CMK (cell line): ENCODE measurements around the gene SUSD6.
"Not testable (repeated sequence)": the region's sequence is repeated elsewhere in the genome, so short reads cannot be mapped to it uniquely, and the experiment has no call there.

Source experiments
- DNase-seq: peaks from one replicate; pipeline ENCODE4 v3.0.0-alpha.2; 2010; ENCODE audit warnings: low read depth

The SUSD6 gene

DNA sequence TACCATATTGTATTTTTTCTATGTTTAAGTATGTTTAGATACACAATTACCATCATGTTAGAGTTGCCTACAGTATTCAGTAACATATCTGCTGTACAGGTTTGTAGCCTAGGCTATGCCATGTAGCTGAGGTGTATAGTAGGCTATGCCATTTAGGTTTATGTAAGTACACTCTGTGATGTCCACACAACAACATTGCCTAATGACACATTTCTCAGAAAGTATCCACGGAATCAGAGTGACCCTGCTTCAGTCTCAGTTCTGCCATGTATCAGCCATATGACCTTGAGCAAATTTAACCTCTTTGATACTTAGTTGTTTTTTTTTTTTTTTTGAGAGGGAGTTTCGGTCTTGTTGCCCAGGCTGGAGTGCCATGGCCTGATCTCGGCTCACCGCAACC is 12.7 kb downstream of the SUSD6 start:
- DNase-seq, result no peak

DNA sequence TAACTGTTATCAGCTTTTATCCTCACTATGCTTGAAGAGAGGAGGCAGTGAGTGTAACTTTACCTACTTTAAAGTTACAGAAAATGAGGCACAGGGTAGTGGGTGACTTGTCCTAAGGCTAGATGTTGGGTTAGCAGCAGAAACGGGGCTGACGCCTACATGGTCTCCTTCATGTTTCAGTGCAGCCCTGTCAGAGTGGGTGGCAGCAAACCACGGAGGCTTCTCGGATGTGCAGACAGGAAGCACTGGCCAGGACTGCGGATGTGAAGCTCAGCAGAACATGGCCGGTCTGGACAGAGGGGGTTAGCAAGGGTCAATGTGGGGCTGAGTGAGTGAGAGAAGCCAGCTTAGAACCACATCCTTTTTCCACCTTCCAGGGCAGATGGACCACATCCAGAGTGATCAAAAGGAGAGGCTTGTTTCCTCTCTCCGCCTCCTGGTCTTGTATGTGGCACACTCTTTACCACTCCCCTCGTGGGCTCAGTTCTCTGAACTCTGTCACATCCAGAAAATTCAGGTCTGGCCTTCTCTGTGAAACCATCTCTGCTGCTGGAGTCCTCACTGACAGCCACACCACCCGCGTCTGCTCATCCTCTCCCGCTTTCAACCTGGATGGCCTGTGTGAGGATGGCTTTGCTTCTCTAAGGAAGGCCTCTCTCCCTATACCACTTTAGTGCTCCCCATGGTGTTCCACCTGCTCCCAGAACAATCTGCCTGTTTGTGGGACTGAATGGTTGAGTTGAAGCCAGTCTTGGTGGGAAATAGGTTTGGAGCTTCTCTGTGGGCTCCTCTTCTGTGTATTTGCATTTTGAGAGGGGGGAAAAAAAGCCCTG is 14.1 kb downstream of the SUSD6 start:
- DNase-seq, result peak; percentile 91

DNA sequence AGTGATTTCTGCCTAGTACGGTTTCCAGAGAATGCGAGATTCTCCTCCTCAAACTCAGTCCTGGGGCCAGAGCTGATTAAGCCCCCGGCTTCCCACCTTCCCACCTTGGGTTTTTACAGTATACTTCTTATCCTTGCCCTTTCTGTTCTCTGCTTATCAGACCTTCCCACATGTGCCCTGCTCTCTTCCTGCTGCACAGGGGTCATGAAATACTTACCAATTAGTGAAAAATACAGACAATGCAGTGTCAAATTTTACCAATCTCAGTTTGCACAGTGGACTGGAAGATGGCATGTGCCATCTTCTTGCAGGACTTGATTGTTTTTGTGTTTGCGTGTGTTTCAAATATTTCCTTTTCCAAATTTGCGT is 14.7 kb downstream of the SUSD6 start:
- DNase-seq, result no peak

DNA sequence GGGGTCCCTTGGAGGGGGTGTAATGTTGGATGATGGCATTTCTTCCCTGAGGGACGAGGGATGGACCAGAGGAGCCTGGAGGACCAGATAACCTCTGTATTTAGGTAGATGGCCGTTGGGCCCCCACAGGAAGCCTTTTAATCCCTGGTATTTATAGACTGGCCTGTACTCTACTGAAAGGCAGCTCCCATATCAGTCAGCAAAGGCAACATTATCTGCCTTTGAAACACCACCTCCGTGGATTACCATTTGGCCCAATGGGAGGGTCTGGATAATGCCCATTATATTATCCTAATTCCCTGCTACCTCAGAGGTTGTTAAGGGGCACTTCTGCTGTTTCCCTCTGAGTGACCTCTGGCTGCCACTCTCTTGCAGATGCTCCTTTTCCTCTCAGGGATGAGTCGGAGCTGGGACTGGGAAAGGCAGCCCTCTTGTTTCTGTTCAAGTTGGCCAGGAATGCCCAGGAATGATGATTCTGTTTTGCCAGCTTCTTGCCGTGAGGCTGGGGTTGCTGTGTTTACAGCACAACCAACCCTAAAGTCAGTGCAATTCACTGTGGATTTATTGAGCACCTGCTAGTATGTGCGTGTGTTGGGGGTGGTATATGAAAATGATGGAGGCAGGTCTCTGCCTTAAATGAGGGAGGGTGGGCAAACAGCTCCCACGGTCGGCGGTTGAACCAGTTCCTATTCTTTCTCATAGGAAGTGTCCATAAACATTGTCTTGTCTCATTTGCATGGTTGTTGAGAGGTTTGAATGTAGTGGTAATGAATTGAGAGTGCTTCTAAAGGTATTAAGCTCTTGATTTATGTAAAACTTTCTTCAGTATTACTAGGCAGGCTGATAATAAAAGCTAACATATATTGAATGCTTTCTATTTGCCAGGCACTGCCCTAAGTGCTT is 18.1 kb downstream of the SUSD6 start:
- DNase-seq, result no peak

DNA sequence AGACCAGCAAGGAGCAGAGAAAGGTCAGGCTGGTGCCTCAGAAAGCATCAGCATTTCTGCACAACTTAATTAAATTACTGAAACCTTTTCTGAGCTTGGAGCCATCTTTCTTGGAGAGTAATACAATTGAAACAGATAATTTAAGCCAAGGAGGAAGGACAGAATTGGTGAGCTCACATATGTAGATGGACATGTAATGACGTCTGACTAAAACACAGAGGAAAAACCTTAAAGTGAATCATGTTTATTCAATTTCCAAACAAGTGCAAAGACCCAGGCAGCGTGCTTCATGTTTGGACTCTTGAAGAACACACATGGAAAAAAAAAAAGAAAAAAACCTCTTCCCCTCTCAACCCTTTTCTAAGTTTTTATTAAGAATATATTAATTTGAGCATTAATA is 19.0 kb downstream of the SUSD6 start:
- DNase-seq, result no peak

DNA sequence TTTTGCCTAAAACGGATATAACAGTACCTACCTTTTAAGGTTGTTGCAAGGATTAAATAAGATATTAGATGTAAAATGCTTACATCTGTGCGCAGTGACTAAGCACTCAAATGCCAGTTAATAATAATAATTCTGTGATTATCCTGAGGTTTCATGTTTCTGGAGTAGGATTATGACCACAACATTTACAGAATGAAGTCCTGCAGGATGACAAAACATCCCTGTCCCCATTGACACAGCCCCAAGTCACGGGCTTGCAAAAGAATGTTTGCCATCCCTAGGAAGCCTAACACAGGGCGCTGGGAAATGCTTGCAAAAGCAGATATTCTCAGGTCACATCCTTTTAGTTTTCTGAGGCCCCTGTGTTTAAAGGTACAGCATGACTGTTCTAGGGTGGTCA is 20.1 kb downstream of the SUSD6 start:
- no peak for DNase-seq

DNA sequence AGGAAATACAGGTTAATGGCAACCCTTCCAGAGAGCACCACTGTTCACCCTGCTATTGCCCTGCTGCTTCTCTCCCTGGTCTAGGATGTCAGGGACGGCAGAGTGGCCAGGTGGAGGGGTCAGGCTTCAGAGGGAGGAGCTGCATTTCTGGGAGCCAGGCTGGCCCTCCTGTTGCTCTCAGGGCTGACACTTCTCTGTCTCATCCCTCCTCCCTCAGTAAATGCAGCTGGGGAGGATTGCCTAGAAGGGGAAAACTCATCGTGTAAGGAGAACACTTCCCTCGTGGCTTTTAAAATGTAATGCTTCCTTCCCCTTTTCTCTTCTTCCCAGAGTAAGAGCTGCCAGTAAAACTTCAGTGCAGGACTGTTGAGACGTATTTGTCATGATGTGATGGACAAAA is 20.8 kb downstream of the SUSD6 start:
- DNase-seq, result no peak

DNA sequence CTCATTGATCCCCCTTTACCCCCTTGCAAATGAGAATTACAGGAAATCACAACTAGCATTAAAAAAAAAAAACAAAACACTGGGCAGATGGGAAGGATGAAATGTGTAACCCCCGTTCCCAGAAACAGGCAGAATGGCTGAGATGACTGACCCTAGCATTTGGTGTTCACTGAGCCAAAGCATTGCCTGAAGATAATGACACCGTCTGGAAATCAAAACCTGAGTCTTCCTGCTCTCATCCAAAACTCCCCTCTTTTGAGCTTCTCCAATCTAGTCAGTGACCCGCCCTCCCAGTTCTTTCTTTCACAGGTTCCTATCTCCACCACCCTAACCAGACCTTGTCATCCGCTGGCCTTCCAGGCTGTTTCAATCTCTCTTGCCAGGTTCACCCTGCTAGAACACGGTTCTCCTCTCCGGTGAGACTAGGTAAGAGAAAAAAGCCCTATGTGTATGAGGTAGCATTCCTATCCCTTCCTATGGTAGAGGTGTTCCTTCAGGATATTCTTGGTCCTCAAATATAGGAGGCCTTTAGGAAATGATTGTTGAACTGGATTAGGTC is 21.3 kb downstream of the SUSD6 start:
- no peak for DNase-seq

DNA sequence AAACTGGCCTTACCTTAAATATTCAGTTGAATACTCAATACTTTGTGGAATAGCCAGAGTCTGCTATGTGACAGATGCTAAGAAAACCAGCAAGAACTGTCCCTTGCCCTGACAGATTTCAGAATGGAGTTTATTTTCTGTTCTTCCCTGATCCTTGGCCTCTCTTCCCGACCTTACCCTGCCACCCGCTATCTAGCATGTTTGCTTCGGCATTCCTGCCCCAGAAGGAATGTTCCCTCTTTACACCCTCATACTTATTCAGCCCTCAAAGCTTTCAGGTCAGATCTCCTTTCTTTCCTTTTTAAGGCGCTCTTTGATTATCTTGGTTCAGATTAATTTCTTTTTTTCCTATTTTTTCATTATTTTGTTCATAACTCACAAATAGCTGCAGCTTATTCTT is 21.8 kb downstream of the SUSD6 start:
- DNase-seq, result no peak

DNA sequence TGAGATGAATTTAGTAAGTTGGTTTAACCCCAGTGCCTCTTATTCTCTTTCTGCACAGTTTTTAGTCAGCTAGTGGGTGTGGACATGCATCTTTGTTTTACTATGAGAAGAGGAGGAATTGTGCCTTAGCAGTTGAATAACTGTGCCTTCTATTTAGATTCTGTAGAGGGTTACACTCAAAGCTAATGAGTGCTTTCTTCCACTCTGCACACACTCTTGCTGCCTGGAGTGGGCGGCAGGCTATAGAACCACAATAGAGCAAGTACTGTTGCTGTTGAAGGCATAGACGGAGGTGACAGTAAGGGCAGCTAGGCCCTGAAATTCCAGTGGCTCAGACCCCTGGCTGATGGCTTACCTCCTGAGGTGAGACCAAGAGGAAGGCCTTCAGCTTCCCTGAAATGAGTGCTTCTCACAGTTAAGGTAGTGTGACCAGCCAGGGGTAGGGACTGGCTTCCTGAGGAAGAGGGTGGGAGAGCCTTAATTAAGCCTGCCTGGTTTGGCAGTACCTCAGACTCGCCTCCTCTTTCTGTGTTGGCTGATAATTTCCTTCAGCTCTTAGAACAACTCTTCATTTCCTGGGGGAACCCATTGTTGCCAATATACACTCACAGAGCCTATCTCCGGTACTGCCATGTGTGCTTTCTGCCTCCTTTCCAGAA is 24.7 kb downstream of the SUSD6 start:
- DNase-seq, result no peak

DNA sequence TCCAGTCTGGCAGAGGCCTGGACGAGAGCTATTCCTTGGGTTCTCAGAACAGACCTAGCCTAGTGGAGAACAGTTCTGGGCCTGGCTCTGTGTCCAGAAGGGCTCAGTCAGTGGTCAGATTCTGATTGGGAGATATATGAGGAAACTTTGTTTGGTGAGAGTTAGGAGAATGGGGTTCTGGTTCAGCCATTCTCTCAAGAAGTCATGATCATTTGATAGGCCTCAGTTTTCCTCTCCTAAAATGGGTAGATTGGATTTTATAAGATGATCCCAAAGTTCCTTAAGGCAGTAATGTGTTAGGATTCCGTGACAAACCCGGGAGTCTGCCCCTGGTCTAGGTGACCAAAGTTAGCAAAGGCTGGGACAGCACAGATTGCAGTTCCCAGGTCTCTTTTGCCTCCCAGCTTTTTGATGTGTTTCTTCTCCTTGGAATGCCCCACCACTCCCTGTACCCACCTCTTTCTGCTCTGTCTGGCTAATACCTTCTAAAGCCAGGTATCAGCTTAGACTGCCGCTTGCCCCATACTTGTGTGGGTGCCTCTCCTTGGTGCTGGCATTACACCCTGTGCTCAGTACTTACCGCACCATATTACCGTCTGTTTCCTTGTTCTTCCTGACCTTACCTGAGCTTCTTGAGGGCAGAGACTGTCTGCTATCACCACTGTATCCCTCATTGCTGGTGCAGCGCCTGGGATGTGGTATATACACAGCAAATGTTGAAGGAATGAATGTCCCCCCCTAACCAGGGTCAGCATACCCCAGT is 25.5 kb downstream of the SUSD6 start:
- no peak for DNase-seq

DNA sequence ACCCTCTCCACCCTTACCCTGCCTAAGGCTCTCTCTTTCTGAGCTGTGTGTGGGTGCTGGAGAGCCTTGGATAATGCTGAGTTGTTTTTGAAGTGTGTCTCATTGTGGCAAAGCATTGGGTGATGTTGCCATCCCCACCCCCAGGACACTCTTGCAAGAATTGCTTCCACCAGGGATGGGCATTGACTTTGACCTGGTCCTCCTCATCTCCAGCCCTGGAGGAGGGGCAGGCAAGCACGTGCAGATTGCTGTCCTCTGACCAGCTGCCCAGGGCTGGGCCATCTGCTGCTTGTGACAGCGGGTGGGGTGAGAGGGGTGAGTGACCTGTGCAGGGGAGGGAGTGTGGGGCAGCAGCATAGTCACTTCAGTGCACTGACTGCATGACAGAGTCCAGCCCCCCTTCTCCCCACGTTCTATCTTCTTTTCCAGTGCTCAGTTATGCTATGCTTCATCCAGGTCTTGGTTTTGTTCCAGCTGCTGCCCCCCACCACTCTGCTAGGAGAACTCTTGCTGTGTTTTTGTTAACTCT is 26.2 kb downstream of the SUSD6 start:
- no peak for DNase-seq

DNA sequence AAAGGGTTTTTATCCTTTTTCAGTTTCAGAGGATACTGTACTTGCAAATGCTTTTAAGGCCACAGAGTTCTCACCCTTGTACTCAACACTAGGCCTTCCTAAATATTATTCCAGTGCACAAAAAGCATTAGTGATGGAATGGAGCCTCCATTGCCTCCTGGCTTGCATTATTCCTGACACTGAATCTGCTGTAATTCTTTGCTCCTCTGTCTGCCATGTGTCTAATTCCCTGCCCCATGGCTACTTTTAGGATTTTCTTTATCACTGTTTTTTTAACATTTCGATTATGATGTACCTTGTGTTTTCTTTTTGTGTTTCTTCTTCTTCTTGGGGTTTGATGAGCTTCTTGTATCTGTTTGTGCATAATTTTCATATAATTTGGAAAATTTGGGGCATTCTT is 29.5 kb downstream of the SUSD6 start:
- no peak for DNase-seq

DNA sequence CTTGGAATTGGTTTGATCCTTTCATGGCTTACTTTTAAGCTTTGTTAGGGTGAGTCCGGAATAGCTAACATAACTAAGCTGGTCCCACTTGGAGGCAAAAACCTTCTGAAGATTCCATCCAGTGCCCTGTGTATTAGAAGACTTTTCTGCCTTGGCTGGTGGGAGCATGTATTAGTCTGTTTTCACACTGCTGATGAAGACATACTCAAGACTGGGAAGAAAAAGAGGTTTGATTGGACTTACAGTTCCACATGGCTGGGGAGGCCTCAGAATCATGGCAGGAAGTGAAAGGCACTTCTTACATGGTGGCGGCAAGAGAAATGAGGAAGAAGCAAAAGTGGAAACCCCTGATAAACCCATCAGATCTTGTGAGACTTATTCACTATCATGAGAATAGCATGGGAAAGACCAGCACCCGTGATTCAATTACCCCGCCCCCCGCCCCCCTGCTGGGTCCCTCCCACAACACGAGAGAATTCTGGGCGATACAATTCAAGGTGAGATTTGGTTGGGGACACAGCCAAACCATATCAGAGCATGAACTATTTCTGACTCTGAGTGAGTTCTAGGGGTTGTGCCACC is 30.9 kb downstream of the SUSD6 start:
- DNase-seq, result not testable (repeated sequence)

DNA sequence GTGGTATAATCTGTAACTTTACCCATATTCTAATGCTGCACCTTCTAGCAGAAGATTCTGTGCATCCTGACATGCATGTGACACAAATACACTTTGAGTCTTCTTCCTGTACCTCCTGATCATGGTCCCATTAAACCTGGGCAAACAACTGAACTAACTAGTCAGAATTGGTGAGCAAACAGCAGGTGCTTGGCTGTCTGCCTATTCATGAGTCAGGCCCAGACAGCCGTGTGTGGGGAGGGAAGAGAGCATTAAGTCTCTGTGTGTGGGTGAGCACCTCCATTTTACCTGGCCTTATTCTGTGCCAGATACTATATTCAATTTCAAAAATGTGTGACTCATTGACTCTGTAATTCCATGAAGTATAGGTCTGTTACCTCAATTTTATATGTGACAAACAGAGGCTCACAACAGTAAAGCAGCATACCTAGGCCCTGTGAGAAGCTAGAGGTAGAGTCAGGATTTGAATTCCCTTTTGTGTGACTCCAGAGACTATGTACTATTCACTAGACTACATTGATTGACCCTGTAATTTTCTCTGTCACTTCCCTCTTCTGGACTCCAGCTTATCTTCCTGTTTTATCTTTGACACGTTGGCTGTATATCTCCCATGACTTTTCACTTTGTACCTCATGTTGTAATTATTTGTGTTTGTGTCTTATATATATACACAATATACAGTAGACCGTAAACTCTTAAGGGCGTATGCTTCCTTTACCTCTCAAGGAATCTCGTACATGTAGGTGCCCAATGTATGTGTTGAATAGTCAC is 32.2 kb downstream of the SUSD6 start:
- DNase-seq, result no peak

DNA sequence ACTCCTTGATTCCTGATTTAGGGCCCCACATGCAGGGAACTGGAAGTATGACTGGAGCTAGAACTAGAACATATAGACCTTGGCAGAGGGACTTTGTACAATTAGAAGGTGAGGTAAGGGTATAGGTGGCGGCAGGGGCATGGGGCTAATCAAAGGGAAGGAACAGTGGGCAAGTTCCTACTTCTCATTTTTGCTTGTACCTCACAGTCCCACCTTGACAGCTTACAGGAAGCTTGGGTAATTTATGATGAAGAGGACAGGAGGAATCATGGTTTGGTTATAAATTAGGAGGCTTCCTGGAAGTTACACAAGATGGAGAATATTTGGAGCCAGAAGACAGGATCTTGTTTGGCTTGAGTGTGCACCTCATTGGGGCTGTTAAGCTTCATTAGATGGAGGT is 33.4 kb downstream of the SUSD6 start:
- no peak for DNase-seq

DNA sequence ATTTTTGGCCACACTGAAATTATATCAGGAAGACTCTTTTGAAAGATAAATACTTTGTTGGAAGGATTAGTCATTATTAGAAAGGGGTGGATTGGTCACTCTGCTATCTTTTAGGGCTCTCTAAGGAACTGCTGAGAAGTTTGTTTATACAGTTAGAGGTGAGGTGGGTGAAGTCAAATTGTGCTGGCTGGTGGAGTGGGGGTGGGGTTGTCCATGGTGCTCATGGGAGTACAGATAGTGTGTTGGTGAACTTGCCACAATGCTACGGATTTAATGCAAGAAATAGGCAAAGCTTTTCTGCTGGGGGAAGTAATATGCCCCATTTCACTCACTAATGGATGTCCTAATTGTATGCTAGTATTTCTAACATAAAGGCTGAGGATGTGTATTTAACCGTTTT is 35.8 kb downstream of the SUSD6 start:
- DNase-seq, result no peak

DNA sequence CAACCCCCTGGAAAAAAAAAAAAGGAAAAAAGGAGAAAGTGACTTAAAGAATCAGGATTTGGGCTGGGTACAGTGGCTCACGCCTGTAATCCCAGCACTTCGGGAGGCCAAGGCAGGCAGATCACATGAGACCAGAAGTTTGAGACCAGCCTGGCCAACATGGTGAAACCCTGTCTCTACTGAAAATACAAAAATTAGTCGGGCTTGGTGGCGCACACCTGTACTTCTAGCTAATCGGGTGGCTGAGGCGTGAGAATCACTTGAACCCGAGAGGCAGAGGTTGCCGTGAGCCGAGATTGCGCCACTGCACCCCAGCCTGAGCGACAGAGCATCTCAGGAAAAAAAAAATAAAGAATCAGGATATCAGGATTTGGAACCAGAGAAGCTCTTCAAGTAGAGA is 36.2 kb downstream of the SUSD6 start:
- DNase-seq, result not testable (repeated sequence)

DNA sequence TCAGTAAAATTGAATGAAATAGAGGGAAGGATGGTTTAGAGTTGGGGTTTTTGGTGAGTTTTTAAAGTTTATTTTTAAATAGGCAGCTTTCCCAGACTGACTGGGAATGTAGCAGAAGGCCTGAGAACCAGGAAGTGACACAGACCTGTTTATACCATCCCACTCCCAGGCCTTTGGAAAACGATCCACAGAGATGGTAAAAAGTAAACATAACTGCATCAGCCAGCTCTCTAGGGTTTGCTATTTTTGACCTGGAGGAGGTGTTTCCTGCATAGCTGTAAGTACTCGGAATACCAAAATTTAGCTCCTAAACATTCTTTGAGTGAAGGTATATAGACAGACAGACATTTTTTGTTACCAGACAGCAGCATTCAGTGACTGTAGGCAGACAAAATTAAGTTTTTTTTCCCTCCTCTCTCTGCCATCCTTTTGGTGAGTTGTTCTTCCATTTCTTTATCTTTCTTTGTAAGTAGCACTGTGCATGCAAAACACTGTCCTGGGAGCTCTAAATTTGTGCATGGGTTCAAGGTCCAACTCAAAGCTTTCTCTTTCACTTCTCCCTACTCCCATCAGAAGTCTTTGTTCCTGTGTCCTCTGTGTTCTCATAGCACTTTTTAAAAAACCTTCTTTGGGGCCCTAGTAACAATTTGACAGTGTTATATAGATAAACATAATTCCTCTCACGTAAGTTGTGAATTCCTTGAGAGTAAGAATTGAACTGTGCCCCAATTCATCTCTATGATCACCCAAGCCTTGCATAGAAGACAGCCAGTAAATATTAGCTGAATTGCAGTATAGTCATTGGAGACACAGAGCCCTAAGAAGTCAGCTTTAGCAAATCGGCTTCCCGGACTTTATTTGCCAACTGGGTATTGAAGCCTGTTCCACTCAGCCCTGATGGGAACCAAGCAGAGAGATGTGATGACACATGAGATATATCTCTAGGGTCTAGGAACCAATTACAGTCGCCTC is 37.4 kb downstream of the SUSD6 start:
- DNase-seq, result no peak
